Astrocyte (in vitro differentiated cells and primary cell): Measurements from ENCODE around the gene MADD.

Source experiments
- CTCF ChIP-seq: IDR thresholded peaks from 2 replicates; pipeline ENCODE4 v1.5.1; 2011; ENCODE audit warnings: low read depth, mild to moderate bottlenecking, inconsistent platforms, low read length, moderate library complexity; ENCODE audit not compliant: insufficient read depth
- EZH2 ChIP-seq: IDR thresholded peaks from 2 replicates; pipeline ENCODE4 v1.6.1; 2012; ENCODE audit warnings: mild to moderate bottlenecking, low read length, inconsistent platforms; ENCODE audit not compliant: insufficient read depth

- no peak for TF ChIP-seq CTCF
- no peak for TF ChIP-seq EZH2
These were observed 5.4 kb upstream of the MADD start for GRCh38 chr11:47264521-47264920.
